ENCODE data around the gene INAFM2. TPM values are rescaled to one million over a fixed set of nuclear protein-coding genes. Genes with fewer than 3 reads are reported as not detected.

Gene INAFM2
- total RNA-seq, 1 donor from 2014 or later, result 18.2 TPM

DNA sequence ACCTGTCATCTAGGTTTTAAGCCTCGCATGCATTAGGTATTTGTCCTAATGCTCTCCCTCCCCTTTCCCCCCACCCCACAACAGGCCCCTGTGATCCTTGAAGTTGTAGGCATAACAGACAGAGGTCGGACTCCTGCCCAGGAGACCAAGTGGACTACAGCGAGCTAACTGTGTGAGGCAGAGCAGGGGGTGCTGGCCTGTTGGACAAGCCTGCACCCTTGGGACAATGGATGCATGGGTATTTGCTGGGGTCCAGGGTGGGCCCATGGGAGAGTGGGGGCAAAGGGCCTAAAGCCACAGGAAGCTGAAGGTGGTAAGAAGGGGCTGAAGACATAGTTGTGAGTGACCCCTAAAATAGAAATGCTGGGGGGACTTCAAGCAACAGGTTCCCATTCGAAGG is 18.2 kb upstream of the INAFM2 start:
- no peak overlapping the region for H3K27ac ChIP-seq
- H4K20me1 ChIP-seq (ENCODE audit: low read depth), result no peaks in the 10 kb centered on the region
- H3K9ac ChIP-seq, result no peak overlapping the region
- H3K4me2 ChIP-seq, result no peak overlapping the region
- Mint-ChIP-seq H3K27ac (no peak overlapping the region), H3K4me3 (no peak overlapping the region), H3K36me3 (no peaks in the 10 kb centered on the region), H3K4me1 (peaks cover 39% of the 10 kb centered on the region), H3K27me3 (ENCODE audit: insufficient read depth, low read depth) (peaks cover 28% of the 10 kb centered on the region), H3K9me3 (peaks cover 6% of the 10 kb centered on the region)
- H3F3A ChIP-seq (ENCODE audit: low read depth), result no peaks in the 10 kb centered on the region
- H3K4me1 ChIP-seq, result peaks cover 21% of the 10 kb centered on the region
- no peak for DNase-seq (ENCODE audit: low spot score)
- H3K27me3 ChIP-seq, result peaks cover 2% of the 10 kb centered on the region
- peaks cover 4% of the 10 kb centered on the region for H3K9me3 ChIP-seq (ENCODE audit: low read depth)
- H3K4me3 ChIP-seq, result no peak overlapping the region
- no peaks in the 10 kb centered on the region for H3K79me2 ChIP-seq (ENCODE audit: low read depth)
- TF ChIP-seq EZH2 (IDR thresholded peaks at IDR 0.05) (no peak), EZH2phosphoT487 (IDR thresholded peaks at IDR 0.05) (no peak)
- TF ChIP-seq, protein P1, sequence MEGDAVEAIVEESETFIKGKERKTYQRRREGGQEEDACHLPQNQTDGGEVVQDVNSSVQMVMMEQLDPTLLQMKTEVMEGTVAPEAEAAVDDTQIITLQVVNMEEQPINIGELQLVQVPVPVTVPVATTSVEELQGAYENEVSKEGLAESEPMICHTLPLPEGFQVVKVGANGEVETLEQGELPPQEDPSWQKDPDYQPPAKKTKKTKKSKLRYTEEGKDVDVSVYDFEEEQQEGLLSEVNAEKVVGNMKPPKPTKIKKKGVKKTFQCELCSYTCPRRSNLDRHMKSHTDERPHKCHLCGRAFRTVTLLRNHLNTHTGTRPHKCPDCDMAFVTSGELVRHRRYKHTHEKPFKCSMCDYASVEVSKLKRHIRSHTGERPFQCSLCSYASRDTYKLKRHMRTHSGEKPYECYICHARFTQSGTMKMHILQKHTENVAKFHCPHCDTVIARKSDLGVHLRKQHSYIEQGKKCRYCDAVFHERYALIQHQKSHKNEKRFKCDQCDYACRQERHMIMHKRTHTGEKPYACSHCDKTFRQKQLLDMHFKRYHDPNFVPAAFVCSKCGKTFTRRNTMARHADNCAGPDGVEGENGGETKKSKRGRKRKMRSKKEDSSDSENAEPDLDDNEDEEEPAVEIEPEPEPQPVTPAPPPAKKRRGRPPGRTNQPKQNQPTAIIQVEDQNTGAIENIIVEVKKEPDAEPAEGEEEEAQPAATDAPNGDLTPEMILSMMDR (IDR thresholded peaks at IDR 0.05), result no peak
- no peaks in the 10 kb centered on the region for H3K36me3 ChIP-seq
- no peak overlapping the region for H2AFZ ChIP-seq (replicated peaks)

DNA sequence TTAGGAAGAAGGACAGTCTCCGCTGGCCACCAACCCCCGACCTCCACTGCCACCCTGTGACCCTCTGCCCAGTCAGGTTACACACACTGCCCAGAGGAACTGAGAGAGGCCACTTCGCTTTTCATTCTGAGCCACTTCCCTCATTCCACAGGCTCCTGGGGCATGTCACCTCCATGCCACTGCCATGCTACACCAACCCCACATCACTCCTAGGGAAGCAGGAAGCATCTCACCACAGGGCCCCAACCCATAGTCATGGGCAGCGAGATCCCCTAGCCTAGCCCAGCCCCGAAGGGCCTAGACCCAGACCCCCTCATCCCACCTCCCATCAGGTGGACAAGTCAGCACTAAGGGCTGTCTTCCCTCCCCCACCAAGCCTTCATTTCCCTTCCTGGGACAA is 17.1 kb upstream of the INAFM2 start:
- no peak overlapping the region for H3K4me2 ChIP-seq
- Mint-ChIP-seq H3K9me3 (peaks cover 2% of the 10 kb centered on the region), H3K4me1 (peaks cover 33% of the 10 kb centered on the region), H3K36me3 (no peaks in the 10 kb centered on the region), H3K4me3 (no peak overlapping the region), H3K27ac (peak overlapping the region; percentile 50), H3K27me3 (ENCODE audit: insufficient read depth, low read depth) (peaks cover 29% of the 10 kb centered on the region)
- no peaks in the 10 kb centered on the region for H3F3A ChIP-seq (ENCODE audit: low read depth)
- no peak for DNase-seq (ENCODE audit: low spot score)
- no peak overlapping the region for H3K27ac ChIP-seq
- H3K4me3 ChIP-seq, result no peak overlapping the region
- H3K36me3 ChIP-seq, result no peaks in the 10 kb centered on the region
- no peak overlapping the region for H3K9ac ChIP-seq
- TF ChIP-seq, protein P1 (IDR thresholded peaks at IDR 0.05), result no peak
- TF ChIP-seq EZH2phosphoT487 (IDR thresholded peaks at IDR 0.05) (no peak), EZH2 (IDR thresholded peaks at IDR 0.05) (no peak)
- H3K27me3 ChIP-seq, result peaks cover 13% of the 10 kb centered on the region
- peak overlapping the region; percentile 17 for H2AFZ ChIP-seq (replicated peaks)
- no peaks in the 10 kb centered on the region for H3K9me3 ChIP-seq (ENCODE audit: low read depth)
- no peaks in the 10 kb centered on the region for H3K79me2 ChIP-seq (ENCODE audit: low read depth)
- H4K20me1 ChIP-seq (ENCODE audit: low read depth), result no peaks in the 10 kb centered on the region
- H3K4me1 ChIP-seq, result peaks cover 21% of the 10 kb centered on the region

DNA sequence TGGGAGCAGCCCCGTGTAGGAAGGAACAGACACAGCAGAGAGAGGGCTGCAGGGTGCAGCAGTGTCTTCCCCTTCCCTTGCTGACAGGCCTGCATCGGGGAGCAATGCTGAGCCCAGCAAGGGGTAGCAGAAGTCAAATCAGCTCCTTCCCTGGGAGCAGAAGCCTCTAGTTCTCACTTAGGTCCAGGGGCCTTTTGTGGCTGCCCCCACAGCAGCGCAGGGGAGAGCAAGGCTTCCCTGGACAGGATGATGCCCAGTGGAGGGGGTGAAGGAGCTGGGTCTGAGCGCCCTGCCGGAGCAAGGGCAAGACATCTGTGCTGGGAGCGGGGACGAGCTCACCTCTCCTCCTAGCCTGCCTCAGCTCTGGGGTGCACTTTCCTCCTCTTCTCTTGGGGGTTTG is 16.6 kb upstream of the INAFM2 start:
- Histone ChIP-seq H3K27me3 (peaks cover 18% of the 10 kb centered on the region), H3K36me3 (no peaks in the 10 kb centered on the region), H3K9me3 (ENCODE audit: low read depth) (no peaks in the 10 kb centered on the region), H3K79me2 (ENCODE audit: low read depth) (no peaks in the 10 kb centered on the region), H2AFZ (replicated peaks) (peak overlapping the region; percentile 17), H3K4me3 (no peak overlapping the region), H3F3A (ENCODE audit: low read depth) (no peaks in the 10 kb centered on the region), H3K9ac (no peak overlapping the region), H4K20me1 (ENCODE audit: low read depth) (no peaks in the 10 kb centered on the region), H3K4me2 (no peak overlapping the region), H3K4me1 (peaks cover 16% of the 10 kb centered on the region), H3K27ac (no peak overlapping the region)
- Mint-ChIP-seq H3K27ac (peak overlapping the region; percentile 50), H3K27me3 (ENCODE audit: insufficient read depth, low read depth) (peaks cover 27% of the 10 kb centered on the region), H3K4me1 (peaks cover 28% of the 10 kb centered on the region), H3K9me3 (no peaks in the 10 kb centered on the region), H3K4me3 (no peak overlapping the region), H3K36me3 (no peaks in the 10 kb centered on the region)
- TF ChIP-seq EZH2 (IDR thresholded peaks at IDR 0.05), result no peak
- TF ChIP-seq, protein P1 (IDR thresholded peaks at IDR 0.05), result no peak
- TF ChIP-seq EZH2phosphoT487 (IDR thresholded peaks at IDR 0.05), result no peak
- DNase-seq (ENCODE audit: low spot score), result no peak
